Measurements from ENCODE around the gene STK38L.

- no peak for TF ChIP-seq CTCF (IDR thresholded peaks at IDR 0.05)
- no peak for TF ChIP-seq POLR2A (IDR thresholded peaks at IDR 0.05)
Observed at GRCh38 chr12:27284021-27284420, 39.9 kb downstream of the STK38L start.

Data from testis (tissue), 2 donors.